OCI-LY3 (cell line): ENCODE data around the gene SCN4A.

Experiments
- H2AFZ ChIP-seq: fragments of 200-600, 300-600 bp; shearing (Covaris generic); 2 replicates; pipeline ENCODE4 v1.6.0; 2014; ENCODE audit warnings: antibody characterized with exemption, low read depth, low read length
- H3K27ac ChIP-seq: fragments of 200-600, 300-600 bp; sonication (generic); 2 replicates; pipeline ENCODE4 v1.5.1; 2014; ENCODE audit warnings: mild to moderate bottlenecking, low read length, moderate library complexity, mixed read lengths
- H3K27me3 ChIP-seq: fragments of 200-600, 300-600 bp; sonication (generic); 2 replicates; pipeline ENCODE4 v1.6.1; 2014; ENCODE audit warnings: low read depth, low read length, mixed read lengths
- H3K36me3 ChIP-seq: fragments of 200-600, 300-600 bp; sonication (generic); replicated peaks from 2 replicates; pipeline ENCODE3; 2014; ENCODE audit warnings: low read depth, low read length, mixed read lengths
- H3K4me1 ChIP-seq: fragments of 300-600, 200-600 bp; sonication (generic); 2 replicates; pipeline ENCODE4 v1.6.1; 2014; ENCODE audit warnings: low read length, mixed read lengths
- H3K4me2 ChIP-seq: fragments of 200-600, 300-600 bp; sonication (generic); 2 replicates; pipeline ENCODE4 v1.6.1; 2014; ENCODE audit warnings: low read length, mixed read lengths
- H3K4me3 ChIP-seq: fragments of 300-600, 200-600 bp; sonication (generic); 2 replicates; pipeline ENCODE4 v1.5.1; 2014; ENCODE audit warnings: antibody characterized with exemption, mild to moderate bottlenecking, low read length, moderate library complexity
- H3K79me2 ChIP-seq: fragments of 300-600, 200-600 bp; shearing (Covaris generic); 2 replicates; pipeline ENCODE4 v1.6.1; 2014; ENCODE audit warnings: mild to moderate bottlenecking, low read length, mixed read lengths
- H3K9ac ChIP-seq: fragments of 300-600, 200-600 bp; shearing (Covaris generic); 2 replicates; pipeline ENCODE4 v1.6.0; 2014; ENCODE audit warnings: mild to moderate bottlenecking, low read length, moderate library complexity
- H3K9me3 ChIP-seq: fragments of 200-600, 300-600 bp; shearing (Covaris generic); 2 replicates; pipeline ENCODE4 v1.6.1; 2014; ENCODE audit warnings: low read length, mixed read lengths; ENCODE audit not compliant: insufficient read depth
- H4K20me1 ChIP-seq: fragments of 200-600, 300-600 bp; sonication (generic); 2 replicates; pipeline ENCODE4 v1.6.1; 2016; ENCODE audit warnings: low read length, mixed read lengths; ENCODE audit not compliant: insufficient read depth
- CTCF ChIP-seq: fragments of 200-600, 300-600 bp; sonication (generic); IDR thresholded peaks from 2 replicates; pipeline ENCODE4 v1.5.1; 2014; ENCODE audit warnings: antibody characterized with exemption, low read length, low read depth
- EZH2phosphoT487 ChIP-seq: fragments of 200-600 bp; shearing (Covaris generic); IDR thresholded peaks from 2 replicates; pipeline ENCODE4 v1.6.1; 2018; ENCODE audit warnings: antibody characterized with exemption, mixed run types, low read depth

Gene SCN4A

GRCh38 chr17:63988127-63988478 is 15.4 kb upstream of the SCN4A start:
- no peaks in the 10 kb centered on the region for H3K9me3 ChIP-seq
- H3K9ac ChIP-seq: no peak overlapping the region
- no peaks in the 10 kb centered on the region for H3K36me3 ChIP-seq
- TF ChIP-seq CTCF (no peak), EZH2phosphoT487 (no peak)
- H3K4me3 ChIP-seq: no peak overlapping the region
- H3K4me1 ChIP-seq: peaks cover 3% of the 10 kb centered on the region; the same call in 1 of the 2 replicates
- peaks cover 28% of the 10 kb centered on the region for H3K27me3 ChIP-seq
- H3K79me2 ChIP-seq: no peaks in the 10 kb centered on the region
- no peak overlapping the region for H2AFZ ChIP-seq
- H3K4me2 ChIP-seq: no peak overlapping the region
- H4K20me1 ChIP-seq: no peaks in the 10 kb centered on the region
- H3K27ac ChIP-seq: no peak overlapping the region

GRCh38 chr17:63987221-63988126 is 14.8 kb upstream of the SCN4A start:
- no peak for TF ChIP-seq EZH2phosphoT487
- no peak for TF ChIP-seq CTCF
- no peak overlapping the region for H3K27ac ChIP-seq
- no peaks in the 10 kb centered on the region for H3K79me2 ChIP-seq
- H3K9ac ChIP-seq: no peak overlapping the region
- peaks cover 24% of the 10 kb centered on the region for H3K27me3 ChIP-seq
- no peaks in the 10 kb centered on the region for H4K20me1 ChIP-seq
- peaks cover 3% of the 10 kb centered on the region; the same call in 1 of the 2 replicates for H3K4me1 ChIP-seq
- no peak overlapping the region for H3K4me2 ChIP-seq
- no peaks in the 10 kb centered on the region for H3K9me3 ChIP-seq
- no peak overlapping the region for H3K4me3 ChIP-seq
- H3K36me3 ChIP-seq: no peaks in the 10 kb centered on the region
- H2AFZ ChIP-seq: no peak overlapping the region

GRCh38 chr17:63986821-63987220 is 14.1 kb upstream of the SCN4A start:
- Histone ChIP-seq H3K4me2 (no peak overlapping the region), H3K27ac (no peak overlapping the region), H3K36me3 (no peaks in the 10 kb centered on the region), H3K27me3 (peaks cover 18% of the 10 kb centered on the region), H3K4me1 (peaks cover 3% of the 10 kb centered on the region; the same call in 1 of the 2 replicates), H3K79me2 (no peaks in the 10 kb centered on the region), H2AFZ (no peak overlapping the region), H4K20me1 (no peaks in the 10 kb centered on the region), H3K4me3 (no peak overlapping the region), H3K9ac (no peak overlapping the region), H3K9me3 (0 out of 2 replicates have a peak, but pooled peaks cover 4% of the 10 kb centered on the region)
- TF ChIP-seq EZH2phosphoT487 (no peak), CTCF (no peak)

GRCh38 chr17:63985387-63986140 is 12.8 kb upstream of the SCN4A start:
- no peaks in the 10 kb centered on the region for H4K20me1 ChIP-seq
- H3K79me2 ChIP-seq: no peaks in the 10 kb centered on the region
- H3K27ac ChIP-seq: no peak overlapping the region
- peaks cover 1% of the 10 kb centered on the region; the same call in 1 of the 2 replicates for H3K4me1 ChIP-seq
- no peaks in the 10 kb centered on the region for H3K36me3 ChIP-seq
- H3K4me2 ChIP-seq: no peak overlapping the region
- H2AFZ ChIP-seq: no peak overlapping the region
- TF ChIP-seq EZH2phosphoT487: no peak
- H3K27me3 ChIP-seq: peaks cover 13% of the 10 kb centered on the region
- 0 out of 2 replicates have a peak, but pooled peaks cover 6% of the 10 kb centered on the region for H3K9me3 ChIP-seq
- H3K4me3 ChIP-seq: no peak overlapping the region
- no peak overlapping the region for H3K9ac ChIP-seq
